Type B pancreatic cell (in vitro differentiated cells): ENCODE data around the gene NGF. TPM values are rescaled to one million over a fixed set of nuclear protein-coding genes. Genes with fewer than 3 reads are reported as not detected.

ENCODE experiments used
- DNase-seq: peaks from one replicate; pipeline ENCODE4 v3.0.0; 2021; ENCODE audit warnings: mixed read lengths; ENCODE audit not compliant: unreplicated experiment; ENCODE audit errors: extremely low spot score
- H3K27ac Mint-ChIP-seq: 2 replicates; pipeline ENCODE4 v1.8.0; 2021; ENCODE audit warnings: mild to moderate bottlenecking, mixed read lengths
- H3K27me3 Mint-ChIP-seq: 2 replicates; pipeline ENCODE4 v1.8.0; 2021; ENCODE audit warnings: mixed read lengths
- H3K36me3 Mint-ChIP-seq: 2 replicates; pipeline ENCODE4 v1.8.0; 2021; ENCODE audit warnings: mixed read lengths
- H3K4me1 Mint-ChIP-seq: one replicate; pipeline ENCODE4 v1.8.0; 2021; ENCODE audit warnings: mixed read lengths; ENCODE audit not compliant: unreplicated experiment
- H3K4me3 Mint-ChIP-seq: 2 replicates; pipeline ENCODE4 v1.8.0; 2021; ENCODE audit warnings: mild to moderate bottlenecking, mixed read lengths
- H3K9me3 Mint-ChIP-seq: 2 replicates; pipeline ENCODE4 v1.8.0; 2021; ENCODE audit warnings: mixed read lengths
- total RNA-seq: library from RNA; stranded (reverse); gene quantifications from 2 replicates; pipeline ENCODE4 v1.2.1, GENCODE V29; 2021; ENCODE audit warnings: low replicate concordance
- TF ChIP-seq, protein P1 (sequence below): fragments of 200-600 bp; sonication (generic); conservative IDR thresholded peaks from 2 replicates; pipeline ENCODE4 v1.5.0; 2021; ENCODE audit warnings: antibody characterized with exemption, mild to moderate bottlenecking

NGF gene
- total RNA-seq, 1 donor from 2014 or later, result 3.3 TPM

- TF ChIP-seq, protein P1, sequence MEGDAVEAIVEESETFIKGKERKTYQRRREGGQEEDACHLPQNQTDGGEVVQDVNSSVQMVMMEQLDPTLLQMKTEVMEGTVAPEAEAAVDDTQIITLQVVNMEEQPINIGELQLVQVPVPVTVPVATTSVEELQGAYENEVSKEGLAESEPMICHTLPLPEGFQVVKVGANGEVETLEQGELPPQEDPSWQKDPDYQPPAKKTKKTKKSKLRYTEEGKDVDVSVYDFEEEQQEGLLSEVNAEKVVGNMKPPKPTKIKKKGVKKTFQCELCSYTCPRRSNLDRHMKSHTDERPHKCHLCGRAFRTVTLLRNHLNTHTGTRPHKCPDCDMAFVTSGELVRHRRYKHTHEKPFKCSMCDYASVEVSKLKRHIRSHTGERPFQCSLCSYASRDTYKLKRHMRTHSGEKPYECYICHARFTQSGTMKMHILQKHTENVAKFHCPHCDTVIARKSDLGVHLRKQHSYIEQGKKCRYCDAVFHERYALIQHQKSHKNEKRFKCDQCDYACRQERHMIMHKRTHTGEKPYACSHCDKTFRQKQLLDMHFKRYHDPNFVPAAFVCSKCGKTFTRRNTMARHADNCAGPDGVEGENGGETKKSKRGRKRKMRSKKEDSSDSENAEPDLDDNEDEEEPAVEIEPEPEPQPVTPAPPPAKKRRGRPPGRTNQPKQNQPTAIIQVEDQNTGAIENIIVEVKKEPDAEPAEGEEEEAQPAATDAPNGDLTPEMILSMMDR, result no peak
Observed at GRCh38 chr1:115237023-115237422, 101.0 kb downstream of the NGF start.

More at GRCh38 chr1:115237023-115237422, 101.0 kb downstream of the NGF start:
- H3K27me3 Mint-ChIP-seq, result no peaks in the 10 kb centered on the region
- no peaks in the 10 kb centered on the region for H3K36me3 Mint-ChIP-seq
- peaks cover 3% of the 10 kb centered on the region for H3K4me1 Mint-ChIP-seq
- H3K27ac Mint-ChIP-seq, result no peak overlapping the region
- H3K9me3 Mint-ChIP-seq, result peaks cover 3% of the 10 kb centered on the region
- DNase-seq, result no peak
- no peak overlapping the region for H3K4me3 Mint-ChIP-seq

Other genes with a start within 250 kb of the NGF start
- gene TSPAN2, start 248.7 kb downstream of the NGF start, total RNA-seq, result 29.6 and 32.4 TPM in 2 replicates